Common myeloid progenitor, CD34-positive (primary cell): ENCODE data around the gene TMEM221.

Source experiments
- CTCF ChIA-PET: fragments of 350-600 bp; sonication (Branson Sonifier 250); formaldehyde crosslinking; loops from one replicate; lab custom pipeline; 2021; ENCODE audit warnings: antibody characterized with exemption; lab: Charles Lee
- POLR2A ChIA-PET: fragments of 350-600 bp; sonication (Branson Sonifier 250); formaldehyde crosslinking; loops from one replicate; lab custom pipeline; 2021; ENCODE audit warnings: antibody characterized with exemption; lab: Charles Lee
- DNase-seq, 3 donors: peaks; one replicate each; pipeline versions ENCODE4 v3.0.0 to v3.0.0-alpha.2; 2013
- H3K27ac ChIP-seq, 2 experiments: 1 replicate in 1 of 2; 2 replicates in 1 of 2; pipeline ENCODE4 v1.7.0; 2013; ENCODE audit warnings: inconsistent platforms in 2 of 2, low read length in 2 of 2, mild to moderate bottlenecking in 2 of 2, low read depth in 1 of 2, moderate library complexity in 1 of 2; ENCODE audit not compliant: severe bottlenecking in 2 of 2, insufficient read depth in 1 of 2, poor library complexity in 1 of 2
- H3K27me3 ChIP-seq, 5 experiments: replicated peaks in 2 of 5; 1 replicate in 3 of 5; 2 replicates in 2 of 5; pipeline versions ENCODE4 v1.6.1 to v1.7.0; 2013; ENCODE audit warnings: low read length in 4 of 5, mild to moderate bottlenecking in 2 of 5, moderate library complexity in 2 of 5, inconsistent platforms in 1 of 5; ENCODE audit not compliant: insufficient read depth in 5 of 5, control insufficient read depth in 4 of 5
- H3K36me3 ChIP-seq, 4 experiments: 1 replicate in 2 of 4; 2 replicates in 2 of 4; pipeline versions ENCODE4 v1.6.1 to v1.7.0; 2013; ENCODE audit warnings: low read length in 3 of 4, control low read depth in 1 of 4, mild to moderate bottlenecking in 1 of 4; ENCODE audit not compliant: control insufficient read depth in 4 of 4, insufficient read depth in 4 of 4
- H3K4me1 ChIP-seq, 4 experiments: 1 replicate in 3 of 4; 2 replicates in 1 of 4; pipeline versions ENCODE4 v1.6.1 to v1.7.1; 2013; ENCODE audit warnings: low read length in 3 of 4, mild to moderate bottlenecking in 3 of 4, control low read depth in 1 of 4, inconsistent platforms in 1 of 4, moderate library complexity in 1 of 4; ENCODE audit not compliant: control insufficient read depth in 4 of 4, insufficient read depth in 4 of 4; ENCODE audit errors: control extremely low read depth in 1 of 4
- H3K4me3 ChIP-seq, 7 experiments: 1 replicate in 4 of 7; 2 replicates in 3 of 7; pipeline versions ENCODE4 v1.5.1 to v1.7.0; 2013; ENCODE audit warnings: mild to moderate bottlenecking in 7 of 7, low read length in 6 of 7, moderate library complexity in 6 of 7, inconsistent platforms in 2 of 7, low read depth in 2 of 7, control low read depth in 1 of 7; ENCODE audit not compliant: insufficient read depth in 4 of 7, control insufficient read depth in 1 of 7; ENCODE audit errors: extremely low read depth in 1 of 7
- H3K9me3 ChIP-seq, 5 experiments: 1 replicate in 4 of 5; 2 replicates in 1 of 5; pipeline versions ENCODE4 v1.6.1 to v1.7.1; 2013; ENCODE audit warnings: low read length in 4 of 5, mild to moderate bottlenecking in 2 of 5, inconsistent platforms in 1 of 5, low read depth in 1 of 5, moderate library complexity in 1 of 5; ENCODE audit not compliant: control insufficient read depth in 4 of 5, insufficient read depth in 2 of 5; ENCODE audit errors: control extremely low read depth in 1 of 5
- WGBS: methylation state at CpG from one replicate; pipeline ENCODE4 v1.1.5; 2013; ENCODE audit not compliant: insufficient coverage; 5-methylcytosine and 5-hydroxymethylcytosine counted together

The TMEM221 gene

GRCh38 chr19:17441241-17442021 is 7.0 kb downstream of the TMEM221 start:
- 59% methylated on average over 6 of the region's 8 CpGs for WGBS
- peaks cover 0 to 2% (median 0%) of the 10 kb centered on the region in 5 experiments for H3K9me3 ChIP-seq
- POLR2A ChIA-PET = interaction anchor here (0.7 kb wide), 1 partner anchor 79 kb away, joined by 3 read pairs; no protein-coding TSS in a partner anchor
- H3K36me3 ChIP-seq = no peaks in the 10 kb centered on the region
- DNase-seq = peak; percentile 58 to 80 (median 73)
- no peak overlapping the region for H3K27ac ChIP-seq
- no peaks in the 10 kb centered on the region for H3K4me1 ChIP-seq
- CTCF ChIA-PET = interaction anchor here (0.7 to 2.8 kb wide), 17 partner anchors 9 to 418 kb away, joined by 3 to 13 read pairs (median 4); partner anchors contain the start of genes CCDC194 and RPL18A
- no peak overlapping the region for H3K4me3 ChIP-seq
- no peaks in the 10 kb centered on the region for H3K27me3 ChIP-seq

GRCh38 chr19:17436874-17437267 is 11.6 kb downstream of the TMEM221 start:
- DNase-seq = no peak
- peaks cover 0 to 2% (median 1%) of the 10 kb centered on the region in 5 experiments for H3K9me3 ChIP-seq
- 97% methylated on average over 5 of the region's 7 CpGs for WGBS
- no peak overlapping the region for H3K27ac ChIP-seq
- H3K27me3 ChIP-seq = no peaks in the 10 kb centered on the region
- H3K36me3 ChIP-seq = peaks cover 0 to 2% (median 0%) of the 10 kb centered on the region in 4 experiments
- H3K4me1 ChIP-seq = no peaks in the 10 kb centered on the region
- H3K4me3 ChIP-seq = no peak overlapping the region
- POLR2A ChIA-PET = no interaction called here
- CTCF ChIA-PET = interaction anchor here (1.0 to 2.1 kb wide), 5 partner anchors 9 to 30 kb away, joined by 3 to 5 read pairs (median 5); partner anchors contain the start of gene MVB12A

- Histone ChIP-seq H3K27me3 (no peaks in the 10 kb centered on the region), H3K27ac (no peak overlapping the region), H3K36me3 (peaks cover 0 to 2% (median 0%) of the 10 kb centered on the region in 4 experiments), H3K9me3 (peaks cover 0 to 1% (median 0%) of the 10 kb centered on the region in 5 experiments), H3K4me3 (no peak overlapping the region), H3K4me1 (no peaks in the 10 kb centered on the region)
- DNase-seq = no peak
- POLR2A ChIA-PET = no interaction called here
- CTCF ChIA-PET = interaction anchor here (1.0 to 2.1 kb wide), 5 partner anchors 8 to 30 kb away, joined by 3 to 5 read pairs (median 5); partner anchors contain the start of gene MVB12A
- 98% methylated on average over 20 of the region's 25 CpGs for WGBS
These were observed 12.2 kb downstream of the TMEM221 start for GRCh38 chr19:17436094-17436873.

- POLR2A ChIA-PET = no interaction called here
These were observed 13.2 kb downstream of the TMEM221 start for GRCh38 chr19:17435218-17435617.

GRCh38 chr19:17431417-17431816 is 17.1 kb downstream of the TMEM221 start:
- ChIA-PET POLR2A (no interaction called here), CTCF (interaction anchor here (0.6 to 2.0 kb wide), 3 partner anchors 12 to 126 kb away, joined by 3 to 7 read pairs (median 6); partner anchors contain the start of gene MVB12A)
- Histone ChIP-seq H3K27ac (no peak overlapping the region), H3K4me3 (no peak overlapping the region), H3K9me3 (peaks cover 0 to 1% (median 0%) of the 10 kb centered on the region in 5 experiments), H3K36me3 (peaks cover 0 to 2% (median 0%) of the 10 kb centered on the region in 4 experiments), H3K27me3 (no peaks in the 10 kb centered on the region), H3K4me1 (no peaks in the 10 kb centered on the region)
- WGBS = 87% methylated on average over 6 of the region's 7 CpGs
- DNase-seq = no peak

More at GRCh38 chr19:17435218-17435617, 13.2 kb downstream of the TMEM221 start:
- Histone ChIP-seq H3K27ac (no peak overlapping the region), H3K9me3 (peaks cover 0 to 1% (median 0%) of the 10 kb centered on the region in 5 experiments), H3K4me3 (no peak overlapping the region), H3K27me3 (no peaks in the 10 kb centered on the region), H3K36me3 (peaks cover 0 to 2% (median 0%) of the 10 kb centered on the region in 4 experiments), H3K4me1 (no peaks in the 10 kb centered on the region)
- CTCF ChIA-PET = no interaction called here
- WGBS = 98% methylated on average over 4 of the region's 7 CpGs
- no peak for DNase-seq

GRCh38 chr19:17429641-17430113 is 18.8 kb downstream of the TMEM221 start:
- ChIA-PET CTCF (interaction anchor here (0.6 to 1.3 kb wide), 5 partner anchors 11 to 323 kb away, joined by 3 to 6 read pairs (median 4); no protein-coding TSS in a partner anchor), POLR2A (no interaction called here)
- Histone ChIP-seq H3K36me3 (no peaks in the 10 kb centered on the region), H3K27ac (no peak overlapping the region), H3K27me3 (no peaks in the 10 kb centered on the region), H3K4me3 (no peak overlapping the region), H3K9me3 (no peaks in the 10 kb centered on the region), H3K4me1 (peaks cover 0 to 7% (median 6%) of the 10 kb centered on the region in 4 experiments)
- WGBS = 96% methylated on average over 17 of the region's 17 CpGs
- no peak for DNase-seq
